ENCODE results near the gene CYTH1. TPM values are rescaled to one million over a fixed set of nuclear protein-coding genes. Genes with fewer than 3 reads are reported as not detected.

CYTH1 gene
- total RNA-seq, 2 donors from 2014 or later: 23.1 to 27.4 TPM

DNA sequence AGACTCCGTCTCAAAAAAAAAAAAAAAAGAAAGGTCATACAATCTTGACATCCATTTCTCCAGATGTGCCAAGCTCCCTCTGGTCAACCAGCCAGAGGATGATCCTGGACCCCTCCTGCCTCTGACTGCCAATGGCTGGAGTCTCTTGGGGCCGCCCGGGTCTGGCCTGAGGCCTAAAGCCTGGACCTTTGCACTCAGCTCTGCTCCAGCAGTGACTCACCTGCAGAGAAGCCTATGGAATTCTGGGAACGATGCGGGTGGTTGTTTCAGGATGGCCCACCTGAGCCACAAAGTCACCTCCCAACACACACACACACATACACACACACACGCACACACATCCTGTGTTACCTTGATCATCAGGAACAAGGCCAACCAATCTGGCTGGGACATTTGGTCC, 140.8 kb downstream of the CYTH1 start:
- H3K4me3 ChIP-seq (ENCODE audit: low read length): no peak overlapping the region
- H3K36me3 Mint-ChIP-seq (ENCODE audit: low read depth): no peaks in the 10 kb centered on the region
- 85% methylated on average over 6 of the region's 6 CpGs; no CpG with 5 or more reads in 1 of the 2 experiments for WGBS, 2 experiments (ENCODE audit: insufficient coverage in 1 of 2, insufficient read length in 1 of 2)
- no peaks in the 10 kb centered on the region for H3K4me1 ChIP-seq (ENCODE audit: control insufficient read depth, insufficient read depth, low read length)
- no peaks in the 10 kb centered on the region for H3K36me3 ChIP-seq (ENCODE audit: control insufficient read depth, insufficient read depth, low read length)
- no peaks in the 10 kb centered on the region for H3K27me3 ChIP-seq (ENCODE audit: control insufficient read depth, insufficient read depth, low read length, poor library complexity, severe bottlenecking)
- H3K27me3 Mint-ChIP-seq (ENCODE audit: insufficient read depth): peaks cover 3% of the 10 kb centered on the region
- H3K27ac ChIP-seq (ENCODE audit: low read depth, low read length): no peak overlapping the region
- no peaks in the 10 kb centered on the region for H3K4me1 Mint-ChIP-seq
- TF ChIP-seq, protein P1, sequence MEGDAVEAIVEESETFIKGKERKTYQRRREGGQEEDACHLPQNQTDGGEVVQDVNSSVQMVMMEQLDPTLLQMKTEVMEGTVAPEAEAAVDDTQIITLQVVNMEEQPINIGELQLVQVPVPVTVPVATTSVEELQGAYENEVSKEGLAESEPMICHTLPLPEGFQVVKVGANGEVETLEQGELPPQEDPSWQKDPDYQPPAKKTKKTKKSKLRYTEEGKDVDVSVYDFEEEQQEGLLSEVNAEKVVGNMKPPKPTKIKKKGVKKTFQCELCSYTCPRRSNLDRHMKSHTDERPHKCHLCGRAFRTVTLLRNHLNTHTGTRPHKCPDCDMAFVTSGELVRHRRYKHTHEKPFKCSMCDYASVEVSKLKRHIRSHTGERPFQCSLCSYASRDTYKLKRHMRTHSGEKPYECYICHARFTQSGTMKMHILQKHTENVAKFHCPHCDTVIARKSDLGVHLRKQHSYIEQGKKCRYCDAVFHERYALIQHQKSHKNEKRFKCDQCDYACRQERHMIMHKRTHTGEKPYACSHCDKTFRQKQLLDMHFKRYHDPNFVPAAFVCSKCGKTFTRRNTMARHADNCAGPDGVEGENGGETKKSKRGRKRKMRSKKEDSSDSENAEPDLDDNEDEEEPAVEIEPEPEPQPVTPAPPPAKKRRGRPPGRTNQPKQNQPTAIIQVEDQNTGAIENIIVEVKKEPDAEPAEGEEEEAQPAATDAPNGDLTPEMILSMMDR (conservative IDR thresholded peaks at IDR 0.05): no peak
- DNase-seq: peak; percentile 47
- no peak overlapping the region for H3K4me3 Mint-ChIP-seq
- no peak overlapping the region for H3K27ac Mint-ChIP-seq
- H3K9ac ChIP-seq (ENCODE audit: extremely low read depth, low read length, poor library complexity, severe bottlenecking): no peak overlapping the region
- no peaks in the 10 kb centered on the region for H3K9me3 ChIP-seq (ENCODE audit: control insufficient read depth, low read length)
- H3K9me3 Mint-ChIP-seq: peaks cover 3% of the 10 kb centered on the region

DNA sequence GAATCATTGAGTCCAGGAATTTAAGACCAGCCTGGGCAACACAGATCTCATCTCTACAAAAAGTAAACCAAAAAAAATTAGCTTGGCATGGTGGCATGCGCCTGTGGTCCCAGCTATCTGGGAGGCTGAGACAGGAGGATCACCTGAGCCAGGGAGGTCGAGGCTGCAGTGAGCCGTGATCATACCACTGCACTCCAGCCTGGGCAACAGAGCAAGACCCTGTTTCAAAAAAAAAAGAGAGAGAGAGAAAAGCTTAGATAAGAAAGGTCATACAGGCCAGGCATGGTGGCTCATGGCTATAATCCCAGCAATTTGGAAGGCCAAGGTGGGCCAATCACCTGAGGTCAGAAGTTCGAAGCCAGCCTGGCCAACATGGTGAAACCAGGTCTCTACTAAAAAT, 141.4 kb downstream of the CYTH1 start:
- no peaks in the 10 kb centered on the region for H3K36me3 Mint-ChIP-seq (ENCODE audit: low read depth)
- peaks cover 3% of the 10 kb centered on the region for H3K9me3 Mint-ChIP-seq
- Histone ChIP-seq H3K4me3 (ENCODE audit: low read length) (no peak overlapping the region), H3K36me3 (ENCODE audit: control insufficient read depth, insufficient read depth, low read length) (no peaks in the 10 kb centered on the region), H3K9me3 (ENCODE audit: control insufficient read depth, low read length) (no peaks in the 10 kb centered on the region), H3K4me1 (ENCODE audit: control insufficient read depth, insufficient read depth, low read length) (no peaks in the 10 kb centered on the region), H3K27me3 (ENCODE audit: control insufficient read depth, insufficient read depth, low read length, poor library complexity, severe bottlenecking) (no peaks in the 10 kb centered on the region), H3K27ac (ENCODE audit: low read depth, low read length) (no peak overlapping the region), H3K9ac (ENCODE audit: extremely low read depth, low read length, poor library complexity, severe bottlenecking) (no peak overlapping the region)
- H3K27me3 Mint-ChIP-seq (ENCODE audit: insufficient read depth): peaks cover under 1% of the 10 kb centered on the region
- no peaks in the 10 kb centered on the region for H3K4me1 Mint-ChIP-seq
- H3K4me3 Mint-ChIP-seq: no peak overlapping the region
- WGBS, 2 experiments (ENCODE audit: insufficient coverage in 1 of 2, insufficient read length in 1 of 2): 75 to 78% methylated on average over 4 of the region's 4 CpGs
- H3K27ac Mint-ChIP-seq: no peak overlapping the region
- TF ChIP-seq, protein P1 (conservative IDR thresholded peaks at IDR 0.05): no peak
- no peak for DNase-seq

DNA sequence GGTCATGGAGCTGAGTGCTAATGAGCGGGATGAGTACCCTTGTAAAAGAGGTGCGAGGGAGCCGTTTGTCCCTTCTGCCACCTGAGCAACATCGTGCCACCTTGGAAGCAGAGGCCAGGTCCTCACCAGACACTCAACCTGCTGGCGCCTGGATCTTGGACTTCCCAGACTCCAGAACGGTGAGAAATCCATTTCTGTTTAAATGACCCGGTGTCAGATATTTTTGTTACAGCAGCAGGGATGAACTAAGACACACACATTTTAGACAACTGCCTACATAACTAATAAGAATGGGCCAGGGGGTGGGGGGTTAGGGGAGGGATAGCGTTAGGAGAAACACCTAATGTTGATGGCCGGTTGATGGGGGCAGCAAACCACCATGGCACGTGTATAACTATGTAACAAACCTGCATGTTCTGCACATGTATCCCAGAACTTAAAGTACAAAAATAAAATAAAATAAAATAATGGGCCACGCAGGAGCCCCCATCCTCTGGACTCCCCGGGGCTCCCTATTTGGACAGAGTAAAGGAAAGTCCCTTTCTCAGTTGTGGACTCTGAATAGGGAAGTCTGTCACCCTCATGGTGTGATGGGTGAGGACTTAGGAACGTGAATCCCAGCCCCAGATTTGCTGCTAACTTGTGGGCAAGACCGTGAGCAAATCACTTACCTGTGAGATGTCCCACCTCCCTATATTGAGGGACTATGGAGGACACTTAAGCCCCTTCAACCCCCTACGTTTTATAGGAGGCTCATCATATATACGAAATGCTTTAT, 144.2 kb downstream of the CYTH1 start:
- Mint-ChIP-seq H3K4me3 (no peak overlapping the region), H3K9me3 (peaks cover 3% of the 10 kb centered on the region), H3K27ac (no peak overlapping the region), H3K36me3 (ENCODE audit: low read depth) (no peaks in the 10 kb centered on the region), H3K4me1 (no peaks in the 10 kb centered on the region), H3K27me3 (ENCODE audit: insufficient read depth) (no peaks in the 10 kb centered on the region)
- Histone ChIP-seq H3K4me1 (ENCODE audit: control insufficient read depth, insufficient read depth, low read length) (no peaks in the 10 kb centered on the region), H3K27me3 (ENCODE audit: control insufficient read depth, insufficient read depth, low read length, poor library complexity, severe bottlenecking) (no peaks in the 10 kb centered on the region), H3K9ac (ENCODE audit: extremely low read depth, low read length, poor library complexity, severe bottlenecking) (no peak overlapping the region), H3K36me3 (ENCODE audit: control insufficient read depth, insufficient read depth, low read length) (no peaks in the 10 kb centered on the region), H3K4me3 (ENCODE audit: low read length) (no peak overlapping the region), H3K27ac (ENCODE audit: low read depth, low read length) (no peak overlapping the region), H3K9me3 (ENCODE audit: control insufficient read depth, low read length) (no peaks in the 10 kb centered on the region)
- DNase-seq: peak; percentile 34
- WGBS, 2 experiments (ENCODE audit: insufficient coverage in 1 of 2, insufficient read length in 1 of 2): 85 to 92% methylated on average over 12 to 16 of the region's 16 CpGs
- TF ChIP-seq, protein P1 (conservative IDR thresholded peaks at IDR 0.05): no peak

Data from endodermal cell (in vitro differentiated cells).